ENCODE data around the gene C1S.

DNA sequence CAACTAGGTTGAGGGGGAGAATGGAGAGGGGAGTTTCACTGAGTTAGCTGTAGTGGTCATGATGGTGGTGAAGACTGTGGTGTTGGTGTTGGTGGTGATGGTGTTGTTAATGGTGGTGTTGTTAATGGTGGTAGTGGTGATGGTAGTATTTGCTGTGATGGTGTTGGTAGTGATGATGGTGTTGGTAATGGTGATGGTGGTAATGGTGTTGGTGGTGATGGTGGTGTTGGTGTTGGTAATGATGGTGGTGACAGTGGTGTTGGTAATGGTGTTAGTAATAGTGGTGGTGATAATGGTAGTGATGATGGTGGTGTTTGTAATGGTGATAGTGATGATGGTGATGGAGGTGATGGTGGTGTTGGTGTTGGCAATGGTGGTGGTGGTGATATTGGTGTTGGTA, 22.6 kb downstream of the C1S start:
- TF ChIP-seq, protein P1, sequence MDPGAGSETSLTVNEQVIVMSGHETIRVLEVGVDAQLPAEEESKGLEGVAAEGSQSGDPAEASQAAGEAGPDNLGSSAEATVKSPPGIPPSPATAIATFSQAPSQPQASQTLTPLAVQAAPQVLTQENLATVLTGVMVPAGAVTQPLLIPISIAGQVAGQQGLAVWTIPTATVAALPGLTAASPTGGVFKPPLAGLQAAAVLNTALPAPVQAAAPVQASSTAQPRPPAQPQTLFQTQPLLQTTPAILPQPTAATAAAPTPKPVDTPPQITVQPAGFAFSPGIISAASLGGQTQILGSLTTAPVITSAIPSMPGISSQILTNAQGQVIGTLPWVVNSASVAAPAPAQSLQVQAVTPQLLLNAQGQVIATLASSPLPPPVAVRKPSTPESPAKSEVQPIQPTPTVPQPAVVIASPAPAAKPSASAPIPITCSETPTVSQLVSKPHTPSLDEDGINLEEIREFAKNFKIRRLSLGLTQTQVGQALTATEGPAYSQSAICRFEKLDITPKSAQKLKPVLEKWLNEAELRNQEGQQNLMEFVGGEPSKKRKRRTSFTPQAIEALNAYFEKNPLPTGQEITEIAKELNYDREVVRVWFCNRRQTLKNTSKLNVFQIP (CRISPR knock-in tag; IDR thresholded peaks at IDR 0.05; ENCODE audit: borderline replicate concordance, low read depth), result no peak
- no peak for TF ChIP-seq RARB (CRISPR knock-in tag; IDR thresholded peaks at IDR 0.05)

All from SK-N-SH treated with all-trans-retinoic acid at 6 μM for 48 hours (cell line).